Measurements from ENCODE around the gene FHL2.

The FHL2 gene

DNA sequence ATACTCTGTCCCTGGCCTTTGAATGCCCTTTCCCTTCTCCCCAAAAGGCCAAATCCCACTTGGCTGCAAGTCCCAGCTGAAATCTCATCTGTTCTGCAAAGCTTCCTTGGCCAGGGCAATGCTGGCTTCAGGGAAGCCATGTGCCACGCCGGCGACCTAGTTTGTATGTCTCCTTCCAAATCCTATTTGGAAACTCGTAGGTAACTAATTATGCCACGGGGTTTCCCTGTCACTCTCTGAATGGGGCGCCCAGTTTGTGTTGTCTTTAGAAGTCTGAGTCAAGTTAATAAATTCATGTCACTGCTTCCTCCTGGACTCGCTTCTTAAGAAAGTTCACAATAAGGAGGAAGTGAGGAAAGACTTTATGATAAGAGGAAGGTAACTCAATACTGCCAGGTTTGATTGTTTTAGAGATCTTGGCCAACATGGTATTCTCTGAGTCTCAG lies 19.1 kb downstream of the FHL2 start:
- no peak for DNase-seq (ENCODE audit: low spot score)

- DNase-seq (ENCODE audit: low spot score), result no peak
Observed at GRCh38 chr2:105378921-105379383, 19.9 kb downstream of the FHL2 start.

GRCh38 chr2:105378276-105378840 lies 20.5 kb downstream of the FHL2 start:
- no peak for DNase-seq (ENCODE audit: low spot score)

GRCh38 chr2:105377871-105378270 lies 21.0 kb downstream of the FHL2 start:
- no peak for DNase-seq (ENCODE audit: low spot score)

DNA sequence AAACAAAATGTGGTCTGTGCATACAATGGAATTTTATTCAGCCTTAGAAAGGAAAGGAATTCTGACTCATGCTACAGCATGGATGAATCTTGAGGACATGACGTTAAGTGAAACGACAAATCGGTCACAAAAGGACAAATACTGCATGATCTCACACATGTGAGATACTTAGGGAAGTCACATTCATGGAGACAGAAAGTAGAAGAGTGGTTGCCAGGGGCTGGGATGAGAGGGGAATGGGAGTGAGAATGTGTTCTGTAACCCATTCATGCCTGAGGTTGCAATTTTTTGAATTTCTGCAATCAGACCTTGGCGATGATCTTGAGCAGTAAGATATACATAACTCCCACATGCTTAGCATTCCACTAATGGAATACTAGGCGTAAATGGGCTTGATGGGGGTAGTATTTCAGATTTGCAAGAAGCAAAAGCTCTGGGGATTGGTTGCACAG lies 22.0 kb downstream of the FHL2 start:
- no peak for DNase-seq (ENCODE audit: low spot score)

GRCh38 chr2:105376010-105376409 lies 22.8 kb downstream of the FHL2 start:
- no peak for DNase-seq (ENCODE audit: low spot score)

DNA sequence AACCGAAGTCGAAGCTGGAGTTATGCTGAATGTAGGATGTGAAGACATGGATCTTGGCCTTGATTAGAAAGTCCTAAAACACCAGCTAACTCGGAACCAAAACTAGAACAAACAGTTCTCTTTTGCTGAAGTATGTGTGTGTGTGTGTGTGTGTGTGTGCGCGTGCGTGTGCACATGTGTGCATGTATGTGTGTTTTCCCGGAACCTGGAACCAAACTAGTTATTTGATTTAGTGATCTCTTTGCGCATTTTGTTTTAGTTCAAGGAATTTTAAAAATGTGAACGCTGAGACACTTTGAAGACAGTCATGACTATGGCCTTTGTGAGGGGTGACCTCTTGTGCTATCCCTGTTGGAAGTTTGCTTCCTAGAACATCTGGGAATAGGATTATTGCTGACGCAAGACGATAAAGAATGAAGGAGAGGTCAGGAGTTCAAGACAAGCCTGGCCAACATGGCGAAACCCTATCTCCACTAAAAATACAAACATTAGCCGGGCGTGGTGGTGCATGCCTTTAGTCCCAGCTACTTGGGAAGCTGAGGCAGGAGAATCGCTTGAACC lies 23.8 kb downstream of the FHL2 start:
- no peak for DNase-seq (ENCODE audit: low spot score)

- DNase-seq (ENCODE audit: low spot score), result no peak
Observed at GRCh38 chr2:105373895-105374401, 24.9 kb downstream of the FHL2 start.

DNA sequence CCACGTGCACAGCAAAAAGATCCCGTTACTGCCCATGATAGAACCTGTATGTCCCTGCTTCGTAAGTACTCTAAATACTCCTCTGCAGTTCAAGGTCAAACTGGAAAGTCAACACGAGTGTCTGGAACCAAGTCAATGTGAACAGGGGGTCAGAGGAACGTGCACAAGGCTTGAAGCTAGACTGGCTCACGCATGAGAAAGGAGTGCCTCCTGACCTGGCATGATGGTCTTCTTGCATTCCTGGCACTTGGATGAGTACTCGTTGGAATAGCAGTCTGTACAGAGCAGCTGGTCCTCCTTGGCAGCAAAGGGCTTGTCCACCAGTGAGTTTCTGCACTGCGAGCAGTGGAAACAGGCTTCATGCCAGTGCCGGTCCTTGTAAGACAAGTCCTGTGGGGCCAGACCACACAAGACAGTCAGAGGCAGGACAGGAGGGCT lies 25.5 kb downstream of the FHL2 start:
- no peak for DNase-seq (ENCODE audit: low spot score)

GRCh38 chr2:105371810-105372209 lies 27.0 kb downstream of the FHL2 start:
- no peak for DNase-seq (ENCODE audit: low spot score)

DNA sequence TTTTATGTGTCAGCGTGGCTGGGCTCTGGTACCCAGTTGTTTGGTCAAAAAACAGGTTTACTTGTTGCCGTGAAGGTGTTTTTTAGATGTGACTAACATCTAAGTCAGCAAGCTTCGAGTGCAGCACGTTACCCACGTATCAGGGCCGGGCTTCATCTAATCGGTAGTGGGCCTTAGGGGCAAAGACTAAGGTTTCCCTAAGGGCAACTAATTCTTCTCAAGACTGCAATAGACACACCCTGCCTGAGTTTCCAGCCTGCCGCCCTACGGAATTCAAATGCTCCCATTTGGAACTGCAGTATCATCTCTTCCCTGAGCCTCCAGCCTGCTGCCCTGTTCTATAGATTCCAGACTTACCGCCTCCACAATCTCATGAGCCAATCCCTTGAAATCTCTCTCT lies 27.7 kb downstream of the FHL2 start:
- no peak for DNase-seq (ENCODE audit: low spot score)

- DNase-seq (ENCODE audit: low spot score), result peak; percentile 74
Observed at GRCh38 chr2:105369777-105370690, 28.8 kb downstream of the FHL2 start.

- no peak for DNase-seq (ENCODE audit: low spot score)
Observed at GRCh38 chr2:105368759-105369408, 30.0 kb downstream of the FHL2 start.

GRCh38 chr2:105365206-105365605 lies 33.6 kb downstream of the FHL2 start:
- no peak for DNase-seq (ENCODE audit: low spot score)

GRCh38 chr2:105364436-105365139 lies 34.3 kb downstream of the FHL2 start:
- DNase-seq (ENCODE audit: low spot score), result peak; percentile 60

DNA sequence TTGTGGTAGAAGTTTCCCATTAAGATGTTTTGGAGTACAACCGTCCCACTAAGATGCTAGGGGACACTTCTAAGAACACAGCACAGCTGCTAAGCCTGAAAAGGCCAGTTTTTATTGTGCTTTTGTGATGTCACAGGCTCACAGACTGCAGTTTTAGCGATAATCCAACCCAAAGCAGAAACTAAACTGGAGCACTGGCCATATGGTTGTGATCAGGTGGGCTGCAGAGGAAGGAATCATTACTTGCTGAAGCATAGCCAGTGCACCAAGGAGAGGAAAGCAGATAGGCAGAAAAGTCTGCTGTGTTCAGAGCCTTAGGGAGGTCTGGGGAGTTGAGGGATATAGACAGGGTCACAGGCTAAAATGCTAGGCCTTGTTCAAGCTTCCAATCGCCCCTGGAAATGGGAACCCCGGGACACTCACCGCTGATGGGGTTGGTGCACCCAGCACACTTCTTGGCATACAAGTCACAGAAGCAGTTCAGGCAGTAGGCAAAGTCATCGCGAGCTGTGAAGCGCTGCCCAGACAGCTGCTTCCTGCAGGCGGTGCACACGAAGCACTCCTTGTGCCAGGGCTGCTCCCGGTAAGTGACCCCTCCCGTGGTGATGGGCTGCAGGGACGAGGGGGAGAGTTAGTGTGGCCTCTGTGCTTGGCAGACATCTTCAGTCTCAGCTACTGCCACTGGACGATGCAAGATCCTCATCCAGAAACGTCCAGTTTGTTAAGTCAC lies 35.8 kb downstream of the FHL2 start:
- no peak for DNase-seq (ENCODE audit: low spot score)

DNA sequence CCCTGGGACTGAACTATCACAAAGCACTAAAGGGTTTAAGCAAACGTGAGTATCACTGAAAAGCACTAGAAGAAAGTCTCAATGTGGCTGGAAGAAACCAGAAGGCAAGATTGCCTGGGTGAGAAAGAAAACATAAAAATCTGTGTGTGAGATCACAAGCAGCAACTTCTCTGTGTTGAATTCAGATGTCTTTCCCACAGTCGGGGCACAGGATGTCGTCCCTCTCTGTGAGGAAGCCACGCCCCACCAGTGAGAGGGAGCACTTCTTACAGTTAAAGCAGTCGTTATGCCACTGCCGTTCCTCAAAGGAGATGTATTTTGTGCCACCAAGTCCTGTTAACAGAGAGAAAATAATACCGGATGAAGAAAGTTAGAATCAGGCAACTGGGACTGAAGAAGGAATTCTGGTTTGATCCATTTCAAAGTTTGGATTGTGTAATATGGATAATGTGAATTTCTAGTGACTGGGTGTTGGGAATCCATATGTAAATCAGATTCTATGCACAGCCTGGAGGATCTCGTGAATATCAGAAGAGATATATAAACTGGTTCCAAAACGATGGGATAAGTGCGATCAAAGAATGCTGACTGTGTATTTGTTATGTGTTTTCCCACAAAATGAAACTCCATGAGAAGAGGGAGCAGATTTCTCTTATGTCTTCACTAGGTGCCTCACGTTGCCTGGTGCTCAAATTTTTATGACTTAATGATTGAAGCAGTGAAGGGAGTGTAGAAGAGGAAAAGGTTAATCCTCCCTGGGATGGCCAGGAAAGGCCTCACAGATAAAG lies 37.6 kb downstream of the FHL2 start:
- DNase-seq (ENCODE audit: low spot score), result no peak

DNA sequence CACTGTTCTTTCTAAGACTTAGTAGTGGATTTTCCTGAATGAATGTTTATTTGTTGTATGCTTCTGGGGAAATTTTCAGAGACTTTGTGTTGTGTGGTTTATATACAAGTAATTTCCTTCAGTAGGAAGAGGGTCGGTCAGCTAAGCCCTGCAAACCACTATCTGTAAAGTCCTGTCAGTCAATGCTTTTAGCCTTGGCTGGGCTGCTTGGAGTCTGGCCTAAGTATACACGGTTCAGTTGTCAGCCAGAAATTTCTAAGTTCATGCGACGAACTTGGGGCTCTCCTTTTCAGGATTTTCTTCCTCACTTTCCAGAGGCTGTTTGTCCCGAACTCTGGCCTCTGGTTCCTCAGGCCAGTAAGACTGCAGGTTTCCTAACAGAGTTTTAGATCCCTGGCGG lies 40.3 kb downstream of the FHL2 start:
- DNase-seq (ENCODE audit: low spot score), result no peak

DNA sequence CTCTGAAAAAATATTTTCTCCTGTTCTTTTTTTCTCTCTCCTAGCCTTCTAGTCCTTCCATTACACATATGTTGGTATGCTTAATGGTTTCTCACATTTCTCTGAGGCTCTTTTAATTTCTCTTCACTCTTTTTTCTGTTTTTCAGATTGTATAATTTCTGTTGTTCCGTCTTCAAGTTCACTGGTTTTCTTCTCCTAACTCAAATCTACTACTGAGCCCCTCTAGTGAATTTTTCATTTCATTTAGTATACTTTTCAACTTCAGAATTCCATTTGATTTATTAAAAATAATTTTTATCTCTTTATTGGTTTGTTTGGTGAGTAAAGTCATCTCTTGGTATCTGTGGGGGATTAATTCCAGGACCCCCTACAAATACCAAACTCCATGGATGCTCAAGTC lies 41.7 kb downstream of the FHL2 start:
- DNase-seq (ENCODE audit: low spot score), result no peak

DNA sequence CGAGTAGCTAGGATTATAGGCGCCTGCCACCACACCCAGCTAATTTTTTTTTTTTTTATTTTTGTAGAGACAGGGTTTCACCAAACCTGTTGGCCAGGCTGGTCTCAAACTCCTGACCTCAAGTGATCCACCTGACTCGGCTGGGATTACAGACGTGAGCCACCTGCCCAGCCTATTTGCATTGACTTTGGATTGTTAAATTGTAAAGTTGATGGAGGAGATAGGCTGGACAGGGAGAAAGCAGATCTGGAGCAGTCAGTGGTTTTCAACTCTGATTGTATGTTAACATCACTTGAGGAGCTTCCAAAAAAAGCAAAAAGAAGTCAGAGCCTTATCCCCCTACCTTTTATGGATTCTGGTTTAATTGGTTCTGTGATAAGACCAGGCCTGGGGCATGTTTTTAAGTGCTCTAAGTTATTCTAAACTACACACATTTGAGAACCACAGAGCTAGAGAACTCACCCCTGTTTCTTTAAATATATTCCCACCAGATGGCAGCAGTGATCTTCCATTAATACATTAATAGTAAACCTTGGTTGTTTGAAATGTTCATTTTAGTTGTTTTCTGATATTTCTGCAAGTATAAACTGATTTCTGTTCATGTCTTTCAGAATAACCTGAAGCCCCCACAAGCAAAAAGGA lies 54.0 kb downstream of the FHL2 start:
- DNase-seq (ENCODE audit: low spot score), result no peak

All from AG20443 (cell line).